Lung (tissue), 12 donors: ENCODE data around the gene CDK5RAP2. TPM values are rescaled to one million over a fixed set of nuclear protein-coding genes. Genes with fewer than 3 reads are reported as not detected.

Source experiments
- ATAC-seq: fragments of 200-7000 bp; cut with Tn5 transposase; one replicate; pipeline ENCODE4 v1.9.1; 2020; ENCODE audit warnings: moderate number of reproducible peaks; ENCODE audit not compliant: insufficient read depth, low FRiP score
- DNase-seq, 3 donors: peaks; one replicate each; pipeline ENCODE4 v3.0.0-alpha.2; 2013 to 2017
- H3K27ac ChIP-seq, 2 donors: one replicate each; pipeline ENCODE4 v1.5.1; 2013; ENCODE audit warnings: mild to moderate bottlenecking in 2 of 2, moderate library complexity in 2 of 2, control low read depth in 1 of 2, inconsistent platforms in 1 of 2, low read depth in 1 of 2, low read length in 1 of 2
- H3K27me3 ChIP-seq, 3 donors: one replicate each; pipeline ENCODE4 v1.5.1; 2013; ENCODE audit warnings: low read length in 2 of 3; ENCODE audit not compliant: control insufficient read depth in 3 of 3, insufficient read depth in 3 of 3
- H3K36me3 ChIP-seq, 4 donors: one replicate each; pipeline ENCODE4 v1.5.1; 2013; ENCODE audit warnings: low read length in 4 of 4, mild to moderate bottlenecking in 1 of 4, moderate library complexity in 1 of 4; ENCODE audit not compliant: control insufficient read depth in 4 of 4, insufficient read depth in 4 of 4
- H3K4me1 ChIP-seq, 5 donors: one replicate each; pipeline ENCODE4 v1.5.1; 2013; ENCODE audit warnings: low read length in 5 of 5, mild to moderate bottlenecking in 2 of 5, moderate library complexity in 1 of 5; ENCODE audit not compliant: control insufficient read depth in 5 of 5, insufficient read depth in 5 of 5
- H3K4me3 ChIP-seq: one replicate; pipeline ENCODE4 v1.5.1; 2013; ENCODE audit warnings: mild to moderate bottlenecking, control low read depth, moderate library complexity
- H3K9ac ChIP-seq, 2 donors: one replicate each; pipeline ENCODE4 v1.5.1; 2013; ENCODE audit warnings: low read length in 2 of 2, control low read depth in 1 of 2; ENCODE audit not compliant: insufficient read depth in 1 of 2
- H3K9me3 ChIP-seq, 4 donors: one replicate each; pipeline ENCODE4 v1.5.1; 2013; ENCODE audit warnings: low read length in 3 of 4, mild to moderate bottlenecking in 1 of 4, moderate library complexity in 1 of 4; ENCODE audit not compliant: control insufficient read depth in 4 of 4, insufficient read depth in 3 of 4
- CTCF ChIP-seq: IDR thresholded peaks from 2 replicates; pipeline ENCODE4 v1.5.1; 2012; ENCODE audit warnings: mild to moderate bottlenecking; ENCODE audit errors: control extremely low read depth, extremely low read depth
- WGBS, 2 donors: extraction: QIAGEN DNeasy Blood & Tissue Kit; methylation state at CpG; one replicate each; pipeline ENCODE4 v1.1.7; 2013; 5-methylcytosine and 5-hydroxymethylcytosine counted together
- polyA plus RNA-seq, 2 donors: library from polyadenylated mRNA; stranded (reverse); fragments of 200-250 nt; gene quantifications; one replicate each; pipeline ENCODE4 v1.2.1, GENCODE V29; 2013
- total RNA-seq, 2 donors: library from RNA; depleted of rRNA in 1 of 2; stranded (reverse); fragments of >200 nt in 1 of 2; gene quantifications; one replicate each; pipeline ENCODE4 v1.2.1, GENCODE V29; 2014 to 2021
- donor health status: control.
- donor health status: control.
- donor health status: Bipolar disorder and iron deficiency.
- donor health status: healthy.
- donor health status: DM: yes; HTN: yes; CAD: no.

The CDK5RAP2 gene
- total and polyA plus RNA-seq, 4 donors: 25.6 to 65.7 (median 35.9) TPM

DNA sequence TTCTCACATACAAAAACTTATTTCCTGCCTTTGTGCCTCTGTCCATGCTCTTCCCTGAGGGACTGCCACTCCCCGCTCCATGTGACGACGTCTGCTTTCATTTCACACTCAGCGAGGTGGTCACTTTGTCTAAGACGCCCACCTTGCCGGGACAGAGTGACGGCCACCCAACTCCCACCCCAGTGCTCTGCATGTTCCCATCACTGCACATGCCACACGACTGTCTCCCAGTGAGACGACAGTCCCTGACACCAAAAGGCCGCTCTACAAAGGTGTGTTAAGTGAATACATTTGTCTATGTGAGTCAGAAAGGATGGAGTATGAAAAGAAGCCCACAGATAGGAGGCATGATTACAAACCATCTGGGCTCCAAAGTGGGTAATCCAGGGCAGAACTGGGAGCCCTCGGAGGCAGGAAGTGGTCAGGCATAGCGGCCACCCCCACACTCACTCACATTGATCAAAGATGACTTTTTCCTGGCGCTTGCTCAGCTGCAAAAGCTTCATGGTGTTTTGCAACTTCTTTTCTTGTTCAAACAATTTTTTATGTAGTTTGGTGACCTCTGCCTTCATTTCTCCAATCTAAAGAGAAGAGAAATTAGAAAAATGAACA, 185.8 kb downstream of the CDK5RAP2 start:
- WGBS, 2 donors: 79 to 80% methylated on average over 13 of the region's 13 CpGs
- Histone ChIP-seq H3K4me3 (no peak overlapping the region), H3K9ac (no peak overlapping the region), H3K4me1 (peaks cover 0 to 14% (median 0%) of the 10 kb centered on the region in 5 donors), H3K9me3 (no peaks in the 10 kb centered on the region), H3K27me3 (no peaks in the 10 kb centered on the region), H3K36me3 (peaks cover 14 to 61% (median 31%) of the 10 kb centered on the region in 4 donors), H3K27ac (no peak overlapping the region)
- TF ChIP-seq CTCF: no peak
- DNase-seq (peak; percentile 46 to 85 (median 65)), ATAC-seq (peak; percentile 42)

- H3K27me3 ChIP-seq: no peaks in the 10 kb centered on the region
- no peak overlapping the region for H3K9ac ChIP-seq
- H3K4me1 ChIP-seq: peaks cover 0 to 14% (median 0%) of the 10 kb centered on the region in 5 donors
- H3K36me3 ChIP-seq: peaks cover 12 to 61% (median 30%) of the 10 kb centered on the region in 4 donors
- no peak overlapping the region for H3K4me3 ChIP-seq
- no peak for DNase-seq
- H3K27ac ChIP-seq: no peak overlapping the region
- WGBS, 2 donors: 81 to 89% methylated on average over 7 of the region's 7 CpGs
- no peaks in the 10 kb centered on the region for H3K9me3 ChIP-seq
- no peak for TF ChIP-seq CTCF
- ATAC-seq: no peak
Measured at GRCh38 chr9:120393386-120394057, 186.4 kb downstream of the CDK5RAP2 start.

DNA sequence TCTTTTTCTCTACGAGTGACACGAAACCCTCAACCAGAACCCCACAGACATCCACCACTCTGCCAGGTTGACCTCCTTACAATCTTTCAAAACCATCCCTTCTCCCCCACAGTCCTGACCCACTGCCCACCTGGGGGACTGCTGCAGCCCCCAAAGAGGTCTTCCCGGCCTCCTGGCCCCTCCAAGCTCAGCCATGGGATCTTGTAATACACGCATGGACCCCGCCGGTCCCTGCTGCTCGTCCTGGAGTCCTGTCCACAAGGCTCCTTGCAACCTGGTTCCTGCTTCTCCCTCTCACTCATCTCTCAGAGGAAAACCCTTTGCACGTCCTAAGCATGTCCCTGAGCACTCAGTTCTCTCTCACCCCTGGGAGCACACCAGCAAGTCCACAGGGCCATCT, 187.3 kb downstream of the CDK5RAP2 start:
- DNase-seq (no peak), ATAC-seq (no peak)
- WGBS, 2 donors: 95 to 97% methylated on average over 8 of the region's 8 CpGs
- TF ChIP-seq CTCF: no peak
- no peak overlapping the region for H3K4me3 ChIP-seq
- H3K4me1 ChIP-seq: peaks cover 0 to 14% (median 0%) of the 10 kb centered on the region in 5 donors
- no peaks in the 10 kb centered on the region for H3K9me3 ChIP-seq
- no peak overlapping the region for H3K27ac ChIP-seq
- peaks cover 11 to 66% (median 30%) of the 10 kb centered on the region in 4 donors for H3K36me3 ChIP-seq
- H3K9ac ChIP-seq: no peak overlapping the region
- H3K27me3 ChIP-seq: no peaks in the 10 kb centered on the region
